MM.1S (cell line): Measurements from ENCODE around the gene TACC2.

Source experiments
- DNase-seq: peaks from one replicate; pipeline ENCODE4 v3.0.0-alpha.2; 2015
- H2AFZ ChIP-seq: fragments of 300-600 bp; sonication (generic); 2 replicates; pipeline ENCODE4 v1.6.0; 2016; ENCODE audit warnings: antibody characterized with exemption, low read length
- H3F3A ChIP-seq: fragments of 300-600 bp; sonication (generic); 2 replicates; pipeline ENCODE4 v1.6.1; 2016; ENCODE audit warnings: mild to moderate bottlenecking, antibody characterized with exemption, low read length, moderate library complexity, mixed read lengths; ENCODE audit not compliant: insufficient read depth
- H3K27ac ChIP-seq: fragments of 300-600 bp; sonication (generic); 2 replicates; pipeline ENCODE4 v1.5.1; 2016; ENCODE audit warnings: mild to moderate bottlenecking, low read length
- H3K27me3 ChIP-seq: fragments of 300-600 bp; sonication (generic); replicated peaks from 2 replicates; pipeline ENCODE4 v1.6.0; 2016; ENCODE audit warnings: low read length; ENCODE audit not compliant: insufficient read depth
- H3K36me3 ChIP-seq: fragments of 300-600 bp; sonication (generic); replicated peaks from 2 replicates; pipeline ENCODE4 v1.6.1; 2016; ENCODE audit warnings: mild to moderate bottlenecking, low read length, mixed read lengths; ENCODE audit not compliant: insufficient read depth
- H3K4me1 ChIP-seq: fragments of 300-600 bp; sonication (generic); 2 replicates; pipeline ENCODE4 v1.6.1; 2016; ENCODE audit warnings: low read length, mixed read lengths
- H3K4me2 ChIP-seq: fragments of 300-600 bp; sonication (generic); 2 replicates; pipeline ENCODE4 v1.6.0; 2016; ENCODE audit warnings: low read depth, low read length
- H3K4me3 ChIP-seq: fragments of 300-600 bp; sonication (generic); 2 replicates; pipeline ENCODE4 v1.5.1; 2016; ENCODE audit warnings: low read length, mixed read lengths
- H3K79me2 ChIP-seq: fragments of 300-600 bp; sonication (generic); 2 replicates; pipeline ENCODE4 v1.6.1; 2016; ENCODE audit warnings: mixed run types, low read length, mixed read lengths
- H3K9ac ChIP-seq: fragments of 300-600 bp; sonication (generic); 2 replicates; pipeline ENCODE4 v1.6.1; 2016; ENCODE audit warnings: low read length, mixed read lengths
- H3K9me2 ChIP-seq: fragments of 300-600 bp; sonication (generic); replicated peaks from 2 replicates; pipeline ENCODE4 v1.6.1; 2016; ENCODE audit warnings: mild to moderate bottlenecking, low read length, mixed read lengths; ENCODE audit not compliant: insufficient read depth
- H3K9me3 ChIP-seq: fragments of 300-600 bp; sonication (generic); replicated peaks from 2 replicates; pipeline ENCODE4 v1.6.1; 2016; ENCODE audit warnings: mild to moderate bottlenecking, low read length, mixed read lengths; ENCODE audit not compliant: insufficient read depth
- H4K20me1 ChIP-seq: fragments of 300-600 bp; sonication (generic); 2 replicates; pipeline ENCODE4 v1.6.1; 2016; ENCODE audit warnings: mild to moderate bottlenecking, low read length, moderate library complexity, mixed read lengths; ENCODE audit not compliant: insufficient read depth
- EZH2 ChIP-seq: fragments of 300-600 bp; sonication (generic); optimal IDR thresholded peaks from 2 replicates; pipeline ENCODE3; 2017; ENCODE audit warnings: low read depth, mild to moderate bottlenecking, antibody characterized with exemption, low read length, mixed read lengths
- EZH2phosphoT487 ChIP-seq: fragments of 300-600 bp; sonication (generic); IDR thresholded peaks from 2 replicates; pipeline ENCODE4 v1.6.1; 2018; ENCODE audit warnings: antibody characterized with exemption, low read length
- TF ChIP-seq, protein P1 (sequence below): fragments of 300-600 bp; sonication (generic); IDR thresholded peaks from 2 replicates; pipeline ENCODE4 v1.5.1; 2016; ENCODE audit warnings: antibody characterized with exemption, low read length, mixed read lengths

TACC2 gene

DNA sequence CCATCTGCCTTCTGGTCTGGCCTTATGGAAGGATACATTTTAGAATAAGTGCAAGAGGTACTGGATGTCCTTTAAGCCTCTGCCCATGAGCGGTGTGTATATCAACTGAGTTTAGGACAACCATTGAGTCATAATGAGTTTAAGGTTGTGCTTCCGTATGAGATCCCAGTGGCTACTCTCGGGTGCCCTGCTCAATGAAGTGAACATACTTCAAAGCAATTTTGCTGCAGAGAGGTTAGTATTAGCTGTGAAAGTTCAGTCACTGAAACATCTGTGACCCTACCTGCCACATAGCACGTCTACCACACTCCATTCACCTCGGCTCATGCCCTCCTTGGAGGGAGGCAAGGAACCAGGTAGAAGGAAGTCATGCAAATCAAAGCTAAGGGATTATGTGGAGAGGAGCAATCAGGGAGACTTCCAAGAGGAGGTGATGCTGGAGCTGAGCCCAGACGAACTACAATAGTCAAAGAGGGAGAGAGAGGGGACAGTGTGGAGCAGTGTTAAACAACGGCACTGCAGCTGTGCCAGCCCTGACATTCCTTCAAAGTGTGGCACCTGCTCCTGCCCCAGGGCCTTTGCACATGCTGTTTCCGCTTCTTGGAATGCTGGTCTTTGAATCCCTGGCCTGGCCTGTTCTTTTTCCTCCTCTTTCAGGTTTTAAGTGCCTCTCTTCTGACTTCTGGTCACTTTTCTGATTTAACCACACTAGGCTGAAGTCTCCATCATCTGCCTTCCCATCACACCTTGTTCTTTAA, 307.6 kb downstream of the TACC2 start:
- H3K9me2 ChIP-seq, result no peaks in the 10 kb centered on the region
- H3K79me2 ChIP-seq, result no peaks in the 10 kb centered on the region
- no peaks in the 10 kb centered on the region for H3K9me3 ChIP-seq
- no peak overlapping the region for H3K27ac ChIP-seq
- H3K4me3 ChIP-seq, result no peak overlapping the region
- no peaks in the 10 kb centered on the region for H3F3A ChIP-seq
- no peaks in the 10 kb centered on the region for H4K20me1 ChIP-seq
- H3K4me1 ChIP-seq, result no peaks in the 10 kb centered on the region
- H3K27me3 ChIP-seq, result no peaks in the 10 kb centered on the region; the same call in 1 of the 2 replicates
- no peak overlapping the region for H2AFZ ChIP-seq
- TF ChIP-seq EZH2phosphoT487 (no peak), EZH2 (no peak)
- TF ChIP-seq, protein P1, sequence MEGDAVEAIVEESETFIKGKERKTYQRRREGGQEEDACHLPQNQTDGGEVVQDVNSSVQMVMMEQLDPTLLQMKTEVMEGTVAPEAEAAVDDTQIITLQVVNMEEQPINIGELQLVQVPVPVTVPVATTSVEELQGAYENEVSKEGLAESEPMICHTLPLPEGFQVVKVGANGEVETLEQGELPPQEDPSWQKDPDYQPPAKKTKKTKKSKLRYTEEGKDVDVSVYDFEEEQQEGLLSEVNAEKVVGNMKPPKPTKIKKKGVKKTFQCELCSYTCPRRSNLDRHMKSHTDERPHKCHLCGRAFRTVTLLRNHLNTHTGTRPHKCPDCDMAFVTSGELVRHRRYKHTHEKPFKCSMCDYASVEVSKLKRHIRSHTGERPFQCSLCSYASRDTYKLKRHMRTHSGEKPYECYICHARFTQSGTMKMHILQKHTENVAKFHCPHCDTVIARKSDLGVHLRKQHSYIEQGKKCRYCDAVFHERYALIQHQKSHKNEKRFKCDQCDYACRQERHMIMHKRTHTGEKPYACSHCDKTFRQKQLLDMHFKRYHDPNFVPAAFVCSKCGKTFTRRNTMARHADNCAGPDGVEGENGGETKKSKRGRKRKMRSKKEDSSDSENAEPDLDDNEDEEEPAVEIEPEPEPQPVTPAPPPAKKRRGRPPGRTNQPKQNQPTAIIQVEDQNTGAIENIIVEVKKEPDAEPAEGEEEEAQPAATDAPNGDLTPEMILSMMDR, result no peak
- no peak overlapping the region for H3K4me2 ChIP-seq
- H3K9ac ChIP-seq, result no peak overlapping the region
- H3K36me3 ChIP-seq, result no peaks in the 10 kb centered on the region
- DNase-seq, result no peak

DNA sequence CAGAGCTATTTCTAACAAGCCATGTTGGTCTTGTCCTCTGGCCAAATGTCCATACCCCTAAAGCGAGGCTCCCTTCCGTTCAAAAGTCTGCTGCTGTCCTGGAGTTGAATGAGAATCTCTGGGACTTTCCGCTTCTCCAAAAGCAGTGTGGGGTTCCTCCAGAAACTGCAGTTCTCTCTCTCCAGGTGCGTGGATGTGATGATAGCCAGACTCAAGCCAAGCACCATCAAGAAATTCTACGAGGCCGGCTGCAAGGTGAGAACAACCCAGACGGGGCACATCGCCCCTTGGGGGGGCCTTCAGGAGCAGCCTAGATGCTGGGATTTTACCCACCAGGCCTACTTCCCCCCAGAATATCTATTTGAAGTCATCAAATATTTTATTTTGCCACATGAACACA, 308.6 kb downstream of the TACC2 start:
- Histone ChIP-seq H3K79me2 (no peaks in the 10 kb centered on the region), H3K9me2 (no peaks in the 10 kb centered on the region), H3K9ac (no peak overlapping the region), H3K4me1 (no peaks in the 10 kb centered on the region), H3K27me3 (no peaks in the 10 kb centered on the region; the same call in 1 of the 2 replicates), H3F3A (no peaks in the 10 kb centered on the region), H2AFZ (no peak overlapping the region), H3K9me3 (no peaks in the 10 kb centered on the region), H3K36me3 (no peaks in the 10 kb centered on the region), H3K27ac (no peak overlapping the region), H3K4me3 (no peak overlapping the region), H3K4me2 (no peak overlapping the region), H4K20me1 (no peaks in the 10 kb centered on the region)
- DNase-seq, result no peak
- TF ChIP-seq EZH2 (no peak), EZH2phosphoT487 (no peak)
- TF ChIP-seq, protein P1, result no peak

DNA sequence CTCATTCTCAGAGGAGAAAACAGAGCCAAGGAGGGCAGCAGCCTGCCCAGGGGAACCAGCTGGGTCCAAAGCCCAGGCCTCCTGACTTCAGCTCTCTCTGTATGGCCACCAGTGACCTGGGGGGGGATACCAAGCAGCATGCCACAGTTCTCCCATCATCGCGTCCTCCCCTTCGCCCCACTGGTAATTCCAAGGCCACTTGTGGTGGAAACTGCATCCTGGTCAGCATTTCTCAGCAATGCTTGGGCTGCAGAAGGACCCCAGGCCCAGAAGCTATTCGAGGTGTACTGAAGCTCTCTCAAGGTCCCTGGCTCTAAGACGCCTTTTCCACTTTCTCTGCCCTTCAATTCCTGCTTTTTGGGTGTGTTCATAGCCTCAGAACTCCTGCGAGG, 309.2 kb downstream of the TACC2 start:
- Histone ChIP-seq H3K9me2 (no peaks in the 10 kb centered on the region), H3K9ac (no peak overlapping the region), H3K79me2 (no peaks in the 10 kb centered on the region), H3K27ac (no peak overlapping the region), H3K4me1 (no peaks in the 10 kb centered on the region), H3K27me3 (no peaks in the 10 kb centered on the region; the same call in 1 of the 2 replicates), H3K36me3 (no peaks in the 10 kb centered on the region), H3F3A (no peaks in the 10 kb centered on the region), H4K20me1 (no peaks in the 10 kb centered on the region), H3K9me3 (no peaks in the 10 kb centered on the region), H2AFZ (no peak overlapping the region), H3K4me2 (no peak overlapping the region), H3K4me3 (no peak overlapping the region)
- no peak for DNase-seq
- TF ChIP-seq EZH2phosphoT487 (no peak), EZH2 (no peak)
- TF ChIP-seq, protein P1, result no peak
